CD4-positive, alpha-beta T cell treated with Interleukin-6 at 100 ng/mL for 8 hours (primary cell): ENCODE results near the gene FIGNL2.
"Not testable (repeated sequence)": the region's sequence is repeated elsewhere in the genome, so short reads cannot be mapped to it uniquely, and the experiment has no call there.

Experiments used
- DNase-seq: peaks from one replicate; pipeline ENCODE4 v3.0.0-alpha.2; 2020; ENCODE audit warnings: mixed read lengths, low spot score

The FIGNL2 gene

DNA sequence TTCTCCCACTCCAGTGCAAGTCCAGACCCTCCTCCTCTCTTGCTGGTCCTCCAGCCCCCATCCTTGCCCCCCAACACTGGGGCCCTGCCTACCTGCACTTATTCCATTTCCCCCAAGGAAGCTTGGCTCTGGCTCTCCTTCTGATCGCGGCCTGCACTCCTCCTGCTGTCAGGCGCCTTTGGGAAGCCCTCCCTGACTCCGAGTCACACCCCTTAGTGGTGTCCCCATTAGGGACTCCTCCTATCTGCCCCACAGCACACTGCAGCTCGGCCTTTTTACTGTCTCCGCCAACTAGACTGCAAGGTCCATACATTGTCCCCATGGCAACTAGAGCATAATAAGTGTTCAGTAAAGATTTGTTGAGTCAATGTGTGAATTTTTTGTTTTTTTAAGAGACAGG lies 32.9 kb downstream of the FIGNL2 start:
- no peak for DNase-seq

DNA sequence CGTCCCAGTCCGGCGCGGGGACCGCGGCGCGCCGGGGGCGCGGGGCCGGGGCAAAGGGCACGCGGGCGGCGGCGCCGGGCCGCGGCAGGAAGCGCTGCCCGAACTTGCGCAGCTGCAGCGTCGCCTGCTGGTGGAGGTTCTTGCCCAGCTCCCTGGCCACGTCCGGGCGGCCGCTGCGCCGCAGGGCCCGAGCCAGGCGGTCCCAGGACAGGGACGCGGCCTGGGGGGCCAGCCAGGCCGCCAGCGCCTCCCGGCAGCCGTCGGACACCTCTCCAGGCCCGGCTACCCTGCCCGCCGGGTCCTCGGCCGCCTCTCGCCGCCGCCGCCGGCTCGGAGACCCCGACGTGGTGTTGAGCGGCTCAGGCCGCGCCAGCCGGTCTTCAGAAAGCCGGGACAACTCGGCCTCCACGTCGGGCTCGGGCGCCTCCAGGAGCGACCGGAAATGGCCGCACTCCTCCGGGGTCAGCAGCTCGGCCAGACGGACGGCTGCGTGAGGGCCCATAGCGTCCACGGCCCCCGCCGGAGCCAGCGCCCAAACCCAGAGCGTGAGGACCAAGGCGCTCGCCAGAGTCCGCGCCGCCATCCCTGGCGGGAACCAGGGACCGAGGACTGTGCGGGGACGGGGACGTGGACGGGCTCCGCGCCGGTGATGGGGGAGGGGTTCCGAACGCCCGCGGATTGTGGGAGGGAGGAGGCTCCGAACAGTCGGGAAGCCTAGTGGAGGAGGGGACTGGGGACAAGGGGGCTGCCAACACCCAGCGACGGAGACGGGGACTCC lies 34.0 kb downstream of the FIGNL2 start:
- peak; percentile 64 for DNase-seq

DNA sequence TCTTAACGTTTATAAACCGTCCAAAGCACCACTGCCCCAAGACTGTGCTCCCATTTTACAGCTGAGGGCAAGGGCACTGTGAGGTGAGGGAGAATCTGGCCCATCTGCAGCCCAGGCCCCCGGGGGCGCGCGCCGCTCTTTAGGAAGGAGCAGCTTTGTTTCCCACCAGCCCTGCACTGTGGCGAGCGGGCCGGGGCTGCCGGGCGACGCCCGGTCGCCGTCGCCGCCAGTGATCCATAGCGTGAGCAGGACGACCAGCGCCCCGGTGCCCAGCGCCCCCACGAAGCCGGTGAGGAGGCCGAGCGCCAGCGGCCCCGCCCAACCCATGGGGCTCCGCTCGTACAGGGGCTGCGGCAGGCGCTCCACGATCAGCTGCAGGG lies 34.6 kb downstream of the FIGNL2 start:
- DNase-seq: no peak

DNA sequence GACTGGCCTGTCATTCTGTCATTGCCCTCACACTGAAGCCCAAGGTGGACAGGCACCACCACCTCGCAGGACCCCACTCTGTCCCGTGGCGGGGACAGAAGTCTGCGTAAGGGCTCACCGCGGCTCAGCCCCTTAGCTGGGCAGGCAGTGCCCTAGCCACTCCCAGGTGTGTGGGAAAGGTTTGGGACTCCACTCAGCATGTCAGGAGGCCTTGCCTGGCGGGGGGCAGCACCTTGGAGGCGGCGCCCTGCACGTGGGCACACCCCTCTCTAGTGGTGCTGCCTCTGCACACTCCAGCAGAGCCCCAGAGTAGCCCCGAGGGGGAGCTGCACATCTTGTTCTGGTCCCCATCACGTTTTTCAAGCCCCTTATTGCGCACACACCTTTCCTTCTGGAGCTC lies 35.6 kb downstream of the FIGNL2 start:
- DNase-seq: no peak

DNA sequence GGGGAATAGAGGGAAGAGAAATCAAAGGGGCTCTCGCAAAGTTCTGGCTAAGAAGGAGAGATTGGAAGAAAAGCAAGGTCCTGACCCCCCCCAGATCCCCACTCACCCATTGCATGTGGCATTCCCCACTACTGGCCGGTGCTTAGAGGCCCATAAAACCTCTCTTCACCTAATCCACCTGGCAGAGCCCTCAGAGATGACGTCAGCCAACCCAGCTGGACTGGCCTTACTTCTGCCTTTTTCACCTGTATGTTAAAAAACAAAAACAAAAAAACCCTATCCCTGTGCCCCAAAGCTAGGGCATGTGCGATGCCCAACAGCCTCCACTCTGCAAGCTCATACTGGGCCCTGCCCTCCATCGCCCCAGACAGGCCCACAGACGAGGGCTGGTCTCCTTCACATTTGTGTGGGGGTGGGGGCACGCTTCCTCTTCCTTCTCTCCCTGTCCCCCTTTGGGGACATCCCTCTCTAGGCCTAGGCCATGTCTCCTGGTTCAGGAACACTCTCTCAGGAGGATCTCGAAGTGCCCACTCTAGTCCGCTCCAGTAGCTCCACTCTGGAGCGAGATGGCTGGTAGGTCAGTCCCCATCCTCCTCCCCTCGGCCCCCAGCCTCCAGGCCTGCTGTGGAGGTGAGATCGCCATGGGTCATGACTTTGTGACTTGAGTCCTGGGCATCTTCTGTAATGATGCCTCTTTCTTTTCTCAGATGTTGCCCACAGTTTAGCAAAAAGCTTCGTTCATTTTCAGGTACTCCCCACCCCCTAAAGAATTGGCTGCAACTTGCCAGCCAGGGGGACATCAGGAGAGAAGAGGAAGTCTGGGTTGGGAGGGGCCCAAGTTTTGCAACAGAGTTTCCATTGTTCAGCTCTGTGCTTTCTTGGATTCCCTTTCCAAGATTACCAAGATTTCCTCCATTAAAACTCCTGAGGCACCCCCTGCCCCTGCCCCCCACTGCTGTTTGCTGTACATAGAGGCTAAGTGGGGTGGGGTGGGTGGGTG lies 37.0 kb downstream of the FIGNL2 start:
- DNase-seq: no peak

DNA sequence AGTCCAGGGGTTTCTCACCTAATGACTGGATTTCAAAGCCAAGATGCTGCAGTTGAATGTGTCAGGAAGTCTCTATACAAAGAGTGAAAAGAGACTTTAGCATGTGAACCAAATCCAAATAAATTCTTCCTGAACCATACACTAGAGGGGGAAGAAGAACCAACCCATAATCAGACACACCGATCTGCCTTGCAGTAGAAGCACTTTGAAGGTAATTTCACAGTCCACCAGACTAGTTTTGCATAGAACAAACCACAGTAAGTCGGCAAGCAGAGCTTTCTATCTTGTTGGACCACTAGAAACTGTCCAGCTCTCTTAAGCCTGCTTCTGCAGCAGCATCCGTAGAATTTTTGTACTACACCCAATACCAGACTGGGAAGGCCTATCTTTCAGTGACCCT lies 39.3 kb downstream of the FIGNL2 start:
- DNase-seq: no peak

GRCh38 chr12:51806896-51807295 lies 41.6 kb downstream of the FIGNL2 start:
- no peak for DNase-seq

GRCh38 chr12:51801027-51801426 lies 47.5 kb downstream of the FIGNL2 start:
- no peak for DNase-seq

DNA sequence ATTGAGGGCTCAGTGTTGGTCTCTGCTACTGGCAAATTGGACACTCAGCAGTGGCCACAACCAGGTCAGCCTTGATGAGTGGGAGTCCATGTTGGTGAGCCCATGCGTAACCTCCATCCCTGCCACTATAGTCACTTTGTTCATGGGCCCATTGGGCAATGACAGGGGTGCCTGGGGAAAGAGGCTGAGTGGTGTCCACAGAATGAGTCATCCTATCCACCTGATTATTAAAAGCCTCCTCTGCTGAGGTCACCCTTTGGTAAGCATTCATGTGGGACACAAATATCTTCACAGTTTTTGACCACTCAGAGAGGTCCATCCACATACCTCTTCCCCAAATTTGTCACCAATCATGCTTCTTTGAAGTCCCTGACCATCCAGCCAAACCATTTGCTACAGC lies 50.0 kb downstream of the FIGNL2 start:
- DNase-seq: no peak

DNA sequence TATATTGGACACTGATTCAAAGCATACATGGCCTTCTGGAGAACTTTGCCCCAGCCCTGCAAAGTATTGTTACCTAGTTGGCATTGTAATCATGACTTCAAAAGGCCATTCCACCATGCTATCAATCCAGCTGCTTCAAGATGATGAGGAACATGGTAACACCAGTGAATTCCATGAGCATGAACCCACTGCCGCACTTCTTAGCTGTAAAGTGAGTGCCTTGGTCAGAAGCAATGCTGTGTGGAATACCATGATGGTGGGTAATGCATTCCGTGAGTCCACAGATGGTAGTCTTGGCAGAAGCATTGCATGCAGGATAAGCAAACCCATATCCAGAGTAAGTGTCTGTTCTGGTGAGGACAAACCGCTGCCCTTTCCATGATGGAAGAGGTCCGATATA lies 50.5 kb downstream of the FIGNL2 start:
- not testable (repeated sequence) for DNase-seq

- no peak for DNase-seq
These were observed 51.2 kb downstream of the FIGNL2 start for GRCh38 chr12:51797301-51797700.

- no peak for DNase-seq
These were observed 55.3 kb downstream of the FIGNL2 start for GRCh38 chr12:51793201-51793600.

- DNase-seq: no peak
These were observed 56.1 kb downstream of the FIGNL2 start for GRCh38 chr12:51792417-51792816.

DNA sequence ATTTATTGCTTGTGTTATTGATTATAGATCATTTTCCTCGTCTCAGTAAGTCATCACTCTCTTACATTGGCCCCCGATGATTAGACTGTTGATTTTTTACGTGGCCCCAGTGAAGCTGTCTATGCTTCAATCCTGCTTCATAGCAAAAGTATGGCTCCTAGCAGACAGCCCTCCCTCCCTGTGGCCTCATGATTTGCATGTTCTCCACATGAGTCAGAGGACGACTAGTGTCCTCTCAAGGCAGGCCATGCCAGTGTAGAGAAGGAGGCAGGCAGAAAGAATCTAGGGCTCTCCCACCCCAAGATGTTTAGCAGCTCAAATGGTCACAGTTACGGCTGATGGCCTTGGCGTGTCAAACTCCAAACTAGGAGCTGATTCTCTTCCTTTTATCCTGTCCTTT lies 59.6 kb downstream of the FIGNL2 start:
- no peak for DNase-seq

GRCh38 chr12:51785906-51786305 lies 62.6 kb downstream of the FIGNL2 start:
- DNase-seq: no peak

DNA sequence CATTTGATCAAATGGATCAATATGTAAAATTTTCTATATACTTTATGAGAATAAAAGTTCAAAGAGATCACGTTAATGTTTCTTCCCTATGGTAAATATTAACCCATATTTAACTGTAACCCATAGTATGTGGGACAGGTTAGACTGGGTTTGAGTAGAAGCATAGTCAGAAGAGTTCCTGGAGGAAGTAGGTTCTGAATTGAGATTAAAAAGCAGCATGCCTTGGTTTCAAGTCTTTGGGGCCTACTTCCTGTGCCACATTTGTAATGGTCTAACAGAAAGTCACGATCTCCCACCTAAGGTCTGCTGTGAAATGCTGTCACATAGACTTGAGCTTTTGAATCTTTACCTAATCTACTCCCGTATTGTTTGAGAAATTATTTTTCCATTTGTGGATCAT lies 63.8 kb downstream of the FIGNL2 start:
- no peak for DNase-seq

- no peak for DNase-seq
These were observed 68.6 kb downstream of the FIGNL2 start for GRCh38 chr12:51779876-51780275.

DNA sequence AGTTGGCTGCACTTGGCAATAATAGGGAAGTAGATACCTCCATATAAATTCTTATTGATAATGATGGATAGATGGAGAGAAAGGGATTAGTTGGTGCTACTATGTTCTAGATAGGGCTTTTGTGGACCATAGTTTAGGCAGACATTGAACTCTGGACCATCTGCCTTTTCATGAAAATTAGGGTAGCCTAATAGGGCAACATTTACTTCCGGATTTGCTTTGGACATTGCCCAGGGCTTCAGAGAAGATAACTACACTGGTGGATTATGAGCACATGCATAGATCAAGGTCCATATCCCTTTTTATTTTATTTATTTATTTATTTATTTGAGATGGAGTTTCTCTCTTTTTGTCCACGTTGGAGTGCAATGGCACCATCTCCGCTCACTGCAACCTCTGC lies 70.5 kb downstream of the FIGNL2 start:
- no peak for DNase-seq

DNA sequence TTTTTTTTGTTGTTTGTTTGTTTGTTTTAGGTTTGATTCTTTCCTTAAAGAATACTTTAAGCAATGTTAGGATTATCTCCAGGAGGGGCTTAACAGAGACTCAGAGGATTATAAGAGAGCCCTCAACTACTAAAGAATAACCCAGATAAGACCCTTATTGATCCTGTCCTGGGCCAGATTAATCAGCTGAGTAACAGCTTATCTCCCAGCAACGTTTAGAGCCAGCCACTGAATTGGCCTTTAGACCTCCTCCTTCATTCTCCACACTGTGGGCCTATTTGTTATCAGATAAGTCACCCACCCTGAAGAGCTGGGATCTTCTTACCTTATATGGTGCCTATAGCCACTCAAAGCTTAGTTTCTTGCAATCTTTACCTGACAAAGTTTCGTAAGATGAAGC lies 71.1 kb downstream of the FIGNL2 start:
- DNase-seq: no peak

DNA sequence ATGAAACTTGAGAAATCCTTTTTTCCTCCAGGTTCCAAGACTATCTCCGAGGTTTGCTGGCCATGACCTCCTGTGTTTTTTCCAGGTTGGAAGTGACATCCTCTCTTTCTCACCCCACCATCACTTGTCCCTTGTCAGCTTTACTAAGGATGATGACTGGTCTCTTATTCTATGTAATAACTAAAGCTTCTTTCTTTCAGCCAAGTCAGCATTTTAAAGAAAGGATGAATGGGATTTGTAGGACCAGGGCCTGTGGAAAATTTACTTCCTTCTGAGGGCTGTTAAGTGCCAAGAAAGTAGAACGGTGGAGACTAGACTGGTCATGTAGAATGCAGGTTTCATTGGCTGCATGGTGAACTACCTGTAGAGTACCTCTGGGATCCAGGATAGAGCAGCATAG lies 73.6 kb downstream of the FIGNL2 start:
- no peak for DNase-seq

DNA sequence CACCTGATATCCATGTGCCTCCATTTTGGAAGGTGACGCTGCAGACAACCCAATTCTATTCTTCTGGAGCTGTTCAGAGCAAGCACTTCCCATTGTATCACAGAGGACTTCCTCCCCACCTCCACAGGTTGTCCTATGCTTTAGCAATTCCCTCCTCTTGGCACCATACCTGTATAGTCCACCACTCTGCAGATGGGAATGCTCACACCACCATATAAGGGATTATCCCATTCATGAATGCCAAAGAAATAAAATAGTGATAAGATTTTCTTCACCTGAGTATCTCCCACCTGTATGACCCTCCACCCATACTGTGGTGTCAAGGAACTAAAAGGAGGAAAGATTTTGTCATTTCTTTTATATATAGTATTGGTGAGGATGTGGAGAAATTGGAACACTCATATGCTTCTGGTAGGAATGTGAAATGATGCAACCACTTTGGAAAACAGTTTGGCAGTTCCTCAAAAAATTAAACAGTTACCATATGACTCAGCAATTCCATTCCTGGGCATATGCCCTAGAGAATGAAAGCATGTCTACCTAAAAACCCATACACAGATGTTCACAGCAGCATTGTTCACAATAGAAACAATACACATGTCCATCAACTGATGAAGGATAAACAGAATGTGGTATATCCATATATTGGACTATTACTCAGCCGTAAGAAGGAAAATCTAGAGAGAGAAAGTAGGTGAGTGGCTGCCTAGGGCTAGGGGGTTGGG lies 75.2 kb downstream of the FIGNL2 start:
- DNase-seq: no peak

- DNase-seq: no peak
These were observed 77.5 kb downstream of the FIGNL2 start for GRCh38 chr12:51771008-51771407.
